SH-SY5Y (cell line): ENCODE measurements around the gene SMYD3.

Experiments
- GATA2 ChIP-seq: IDR thresholded peaks from 2 replicates; pipeline ENCODE4 v1.6.1; 2011; ENCODE audit warnings: mild to moderate bottlenecking, low read depth, low read length
- GATA3 ChIP-seq: IDR thresholded peaks from 2 replicates; pipeline ENCODE4 v1.6.1; 2011; ENCODE audit warnings: low read depth, mild to moderate bottlenecking, low read length, moderate library complexity

GRCh38 chr1:246292571-246292970 lies 214.5 kb downstream of the SMYD3 start:
- no peak for TF ChIP-seq GATA3
- TF ChIP-seq GATA2 = no peak
